Esophagus muscularis mucosa (tissue), 4 donors: Measurements from ENCODE around the gene PDE6D. TPM values are rescaled to one million over a fixed set of nuclear protein-coding genes. Genes with fewer than 3 reads are reported as not detected.

Experiments used
- DNase-seq: peaks from one replicate; pipeline ENCODE4 v3.0.0-alpha.2; 2017; ENCODE audit errors: extremely low spot score
- H3K27ac ChIP-seq, 4 donors: fragments of 200-600 bp; sonication (generic); replicated peaks in 1 of 4; 1 replicate in 3 of 4; 2 replicates in 1 of 4; pipeline ENCODE4 v1.5.1; 2016 to 2019; ENCODE audit warnings: mild to moderate bottlenecking in 1 of 4
- H3K27me3 ChIP-seq, 4 donors: fragments of 200-600 bp; sonication (generic); one replicate each; pipeline versions ENCODE4 v1.5.1 to v1.6.0; 2016 to 2019
- H3K36me3 ChIP-seq, 4 donors: fragments of 200-600 bp; sonication (generic); one replicate each; pipeline ENCODE4 v1.5.1; 2016 to 2019
- H3K4me1 ChIP-seq, 4 donors: fragments of 200-600 bp; sonication (generic); one replicate each; pipeline ENCODE4 v1.5.1; 2016 to 2019
- H3K4me3 ChIP-seq, 4 donors: fragments of 200-600 bp; sonication (generic); 1 replicate in 2 of 4; 2 replicates in 2 of 4; pipeline ENCODE4 v1.5.1; 2016 to 2019; ENCODE audit warnings: mild to moderate bottlenecking in 4 of 4, moderate library complexity in 1 of 4
- H3K9me3 ChIP-seq, 4 donors: fragments of 200-600 bp; sonication (generic); 1 replicate in 3 of 4; 2 replicates in 1 of 4; pipeline ENCODE4 v1.5.1; 2016 to 2019
- EP300 ChIP-seq: sonication (generic); formaldehyde crosslinking; IDR thresholded peaks from one replicate; pipeline ENCODE4 v1.6.1; 2017; ENCODE audit warnings: antibody characterized with exemption
- POLR2A ChIP-seq: fragments of 450-650 bp; IDR thresholded peaks from one replicate; pipeline ENCODE4 v1.6.1; 2017; ENCODE audit warnings: antibody characterized with exemption, moderate library complexity, mild to moderate bottlenecking, low read depth
- POLR2AphosphoS5 ChIP-seq, 2 donors: sonication (generic); formaldehyde crosslinking; IDR thresholded peaks; one replicate each; pipeline ENCODE4 v1.6.1; 2017; ENCODE audit warnings: antibody characterized with exemption in 2 of 2
- WGBS: methylation state at CpG from one replicate; pipeline ENCODE4 v1.1.5; 2018; 5-methylcytosine and 5-hydroxymethylcytosine counted together
- intact Hi-C: fragments of 100-400 bp; cut with DNase I; formaldehyde crosslinking; loops from one replicate; pipeline ENCODE4 v1.15.1; 2023
- total RNA-seq, 4 donors: library from RNA; depleted of rRNA; stranded (reverse); fragments of >200 nt; gene quantifications; one replicate each; pipeline versions ENCODE4 v1.1.0 to v1.2.1, GENCODE V29; 2016
- TF ChIP-seq, protein P1 (sequence below), 3 experiments: fragments of 200-600 bp in 2 of 3; fragments of 450-650 bp in 1 of 3; sonication (generic) in 2 of 3; IDR thresholded peaks; one replicate each; pipeline ENCODE4 v1.5.1; 2017 to 2019; ENCODE audit warnings: antibody characterized with exemption in 3 of 3, mild to moderate bottlenecking in 2 of 3, moderate library complexity in 1 of 3

Gene PDE6D
- total RNA-seq, 4 donors from 2014 or later: 28.2 to 33.8 (median 30.0) TPM

DNA sequence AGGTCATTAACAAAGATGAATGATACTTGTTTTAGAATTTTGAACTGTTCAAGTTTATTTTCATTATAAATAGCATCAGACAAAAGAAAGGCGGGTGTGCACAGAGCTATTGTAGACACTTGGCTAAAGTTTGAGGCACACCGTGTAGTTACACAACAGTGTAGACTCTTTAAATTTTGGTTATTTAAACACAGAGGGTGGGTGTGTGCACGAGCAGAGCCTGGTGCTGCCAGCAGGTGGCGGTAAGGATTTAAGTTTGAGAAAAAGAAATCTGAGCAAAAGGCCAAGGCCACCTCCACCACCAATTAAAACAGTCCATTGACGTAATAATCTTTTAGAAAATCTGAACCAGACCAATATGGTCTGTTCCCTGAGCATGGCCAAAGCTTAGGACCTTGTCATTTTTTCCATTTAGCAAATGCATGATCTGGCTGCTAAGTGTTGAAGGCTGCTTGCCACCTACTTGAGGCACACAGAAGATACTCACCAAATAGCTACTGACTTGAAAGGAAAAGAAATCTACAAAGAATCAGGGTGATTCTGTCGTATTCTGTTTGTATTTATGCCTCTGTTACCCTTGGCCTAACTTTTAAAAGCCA is 19.5 kb upstream of the PDE6D start:
- Histone ChIP-seq H3K4me3 (no peak overlapping the region), H3K27me3 (no peaks in the 10 kb centered on the region), H3K27ac (no peak overlapping the region), H3K9me3 (no peaks in the 10 kb centered on the region), H3K4me1 (peaks cover 0 to 4% (median under 1%) of the 10 kb centered on the region in 4 donors), H3K36me3 (peaks cover 41 to 91% (median 79%) of the 10 kb centered on the region in 4 donors)
- 52% methylated on average over 6 of the region's 6 CpGs for WGBS
- TF ChIP-seq POLR2A: no peak
- TF ChIP-seq, protein P1, sequence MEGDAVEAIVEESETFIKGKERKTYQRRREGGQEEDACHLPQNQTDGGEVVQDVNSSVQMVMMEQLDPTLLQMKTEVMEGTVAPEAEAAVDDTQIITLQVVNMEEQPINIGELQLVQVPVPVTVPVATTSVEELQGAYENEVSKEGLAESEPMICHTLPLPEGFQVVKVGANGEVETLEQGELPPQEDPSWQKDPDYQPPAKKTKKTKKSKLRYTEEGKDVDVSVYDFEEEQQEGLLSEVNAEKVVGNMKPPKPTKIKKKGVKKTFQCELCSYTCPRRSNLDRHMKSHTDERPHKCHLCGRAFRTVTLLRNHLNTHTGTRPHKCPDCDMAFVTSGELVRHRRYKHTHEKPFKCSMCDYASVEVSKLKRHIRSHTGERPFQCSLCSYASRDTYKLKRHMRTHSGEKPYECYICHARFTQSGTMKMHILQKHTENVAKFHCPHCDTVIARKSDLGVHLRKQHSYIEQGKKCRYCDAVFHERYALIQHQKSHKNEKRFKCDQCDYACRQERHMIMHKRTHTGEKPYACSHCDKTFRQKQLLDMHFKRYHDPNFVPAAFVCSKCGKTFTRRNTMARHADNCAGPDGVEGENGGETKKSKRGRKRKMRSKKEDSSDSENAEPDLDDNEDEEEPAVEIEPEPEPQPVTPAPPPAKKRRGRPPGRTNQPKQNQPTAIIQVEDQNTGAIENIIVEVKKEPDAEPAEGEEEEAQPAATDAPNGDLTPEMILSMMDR (IDR thresholded peaks at IDR 0.05): peak; percentile 31 to 62 (median 45)
- no peak for TF ChIP-seq EP300
- TF ChIP-seq POLR2AphosphoS5 (IDR thresholded peaks at IDR 0.05): no peak
- intact Hi-C loops: no loop called here
- DNase-seq: no peak

DNA sequence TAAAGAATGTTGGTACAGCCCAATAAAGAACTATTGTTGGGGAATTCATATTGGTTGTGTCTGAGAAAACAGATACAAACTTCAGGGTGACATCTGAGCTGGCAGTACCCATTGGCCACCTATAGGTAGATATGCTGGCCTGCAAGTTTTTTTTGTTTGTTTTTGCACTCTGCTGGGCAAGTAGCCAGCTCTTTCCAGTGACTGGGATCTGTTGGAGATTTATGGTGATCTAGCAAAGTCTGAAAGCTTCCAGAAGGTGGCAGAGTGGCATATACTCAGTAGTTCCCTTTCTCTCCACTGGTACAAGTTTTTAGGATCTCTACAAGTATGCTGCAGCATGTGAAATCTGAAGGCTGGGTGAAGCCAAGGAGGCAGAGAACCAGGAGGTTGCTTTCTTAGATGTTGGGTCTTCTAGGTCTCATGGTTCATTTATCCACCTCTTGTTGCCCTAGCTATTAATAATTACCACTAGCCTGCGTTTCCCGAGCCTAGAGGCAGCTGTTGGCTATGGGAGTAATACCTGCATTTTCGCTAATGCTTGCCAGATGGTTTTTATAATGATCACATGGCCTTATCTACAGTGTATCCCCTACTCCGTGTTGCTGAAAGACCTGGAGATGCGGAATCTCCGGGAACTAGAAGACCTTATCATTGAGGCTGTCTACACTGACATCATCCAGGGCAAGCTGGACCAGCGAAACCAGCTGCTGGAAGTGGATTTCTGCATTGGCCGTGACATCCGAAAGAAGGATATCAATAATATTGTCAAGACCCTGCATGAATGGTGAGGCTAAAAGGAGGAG is 14.6 kb upstream of the PDE6D start:
- Histone ChIP-seq H3K4me3 (no peak overlapping the region), H3K27ac (no peak overlapping the region), H3K27me3 (no peaks in the 10 kb centered on the region), H3K9me3 (no peaks in the 10 kb centered on the region), H3K36me3 (peaks cover 38 to 98% (median 88%) of the 10 kb centered on the region in 4 donors), H3K4me1 (peaks cover 0 to 7% (median 2%) of the 10 kb centered on the region in 4 donors)
- no peak for DNase-seq
- intact Hi-C loops: no loop called here
- TF ChIP-seq EP300: no peak
- TF ChIP-seq, protein P1 (IDR thresholded peaks at IDR 0.05): peak in 1 of 3 experiments; percentile 9
- TF ChIP-seq POLR2AphosphoS5 (IDR thresholded peaks at IDR 0.05): no peak
- TF ChIP-seq POLR2A: no peak
- WGBS: 98% methylated on average over 8 of the region's 9 CpGs

DNA sequence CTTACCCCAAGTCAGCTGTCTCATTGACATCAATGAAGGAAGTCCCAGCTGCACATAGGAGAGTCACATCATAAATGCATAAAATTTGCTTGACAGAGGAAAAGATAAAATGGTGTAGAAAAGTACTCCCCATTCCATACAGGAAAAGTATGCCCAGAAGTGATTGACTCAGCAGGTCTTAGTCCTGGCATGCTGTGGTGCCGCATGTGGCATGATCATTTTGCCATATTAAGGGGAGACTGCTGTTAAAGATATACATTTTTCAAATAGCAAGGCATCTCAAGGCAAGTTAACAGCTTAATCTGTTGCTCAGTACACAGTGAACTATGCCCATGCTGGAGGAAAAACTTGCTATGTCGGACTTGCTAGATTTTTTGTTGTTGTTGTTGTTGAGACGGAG is 13.3 kb upstream of the PDE6D start:
- TF ChIP-seq, protein P1 (IDR thresholded peaks at IDR 0.05): no peak
- TF ChIP-seq EP300: no peak
- no peak for TF ChIP-seq POLR2AphosphoS5 (IDR thresholded peaks at IDR 0.05)
- no peak for TF ChIP-seq POLR2A

DNA sequence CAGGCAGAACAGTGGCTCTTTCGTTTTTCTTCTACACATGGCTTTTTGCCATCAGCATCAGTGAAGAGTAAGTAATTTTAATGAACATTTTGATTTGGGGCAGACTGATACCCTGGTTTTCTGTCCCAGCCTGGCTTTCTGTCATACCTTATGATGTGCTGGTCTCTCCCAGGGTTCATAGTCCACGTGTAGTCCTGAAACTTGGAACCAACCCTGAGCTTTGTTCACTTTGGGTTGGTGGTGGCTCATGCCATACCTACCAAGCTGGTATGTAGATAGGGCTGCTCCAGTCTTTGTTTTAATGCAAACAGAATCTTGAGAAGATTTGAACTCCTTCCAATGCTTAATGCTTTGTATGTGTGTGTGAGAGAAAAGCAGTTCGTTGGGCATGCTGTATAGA is 10.0 kb upstream of the PDE6D start:
- no peak for DNase-seq
- Histone ChIP-seq H3K27me3 (no peaks in the 10 kb centered on the region), H3K27ac (no peak overlapping the region), H3K4me3 (no peak overlapping the region), H3K9me3 (no peaks in the 10 kb centered on the region), H3K36me3 (peaks cover 13 to 70% (median 61%) of the 10 kb centered on the region in 4 donors), H3K4me1 (peaks cover 20 to 30% (median 25%) of the 10 kb centered on the region in 4 donors)
- TF ChIP-seq POLR2A (no peak), EP300 (no peak), POLR2AphosphoS5 (IDR thresholded peaks at IDR 0.05) (no peak)
- TF ChIP-seq, protein P1 (IDR thresholded peaks at IDR 0.05): no peak
- WGBS: 72% methylated on average over 3 of the region's 3 CpGs
- intact Hi-C loops: no loop called here

More for the DNA sequence above, 13.3 kb upstream of the PDE6D start:
- H3K4me1 ChIP-seq: peaks cover 0 to 7% (median 2%) of the 10 kb centered on the region in 4 donors
- WGBS: 89% methylated on average over 3 of the region's 3 CpGs
- DNase-seq: no peak
- no peak overlapping the region for H3K4me3 ChIP-seq
- H3K27ac ChIP-seq: no peak overlapping the region
- no peaks in the 10 kb centered on the region for H3K27me3 ChIP-seq
- H3K36me3 ChIP-seq: peaks cover 28 to 92% (median 84%) of the 10 kb centered on the region in 4 donors
- intact Hi-C loops: no loop called here
- no peaks in the 10 kb centered on the region for H3K9me3 ChIP-seq
